Loucy (cell line): ENCODE measurements around the gene GLG1.

Experiments
- H2AFZ ChIP-seq: fragments of 200-600 bp; sonication (generic); 2 replicates; pipeline ENCODE4 v1.6.0; 2016; ENCODE audit warnings: antibody characterized with exemption, mild to moderate bottlenecking, low read length, moderate library complexity
- H3F3A ChIP-seq: fragments of 200-600 bp; 2 replicates; pipeline ENCODE4 v1.6.0; 2016; ENCODE audit warnings: antibody characterized with exemption, low read depth, mild to moderate bottlenecking
- H3K27me3 ChIP-seq: fragments of 200-600 bp; sonication (generic); 2 replicates; pipeline ENCODE4 v1.6.1; 2014; ENCODE audit warnings: low read length, mild to moderate bottlenecking; ENCODE audit not compliant: insufficient read depth, poor library complexity, severe bottlenecking
- H3K36me3 ChIP-seq: fragments of 200-600 bp; sonication (generic); 2 replicates; pipeline ENCODE4 v1.6.1; 2016; ENCODE audit warnings: low read length; ENCODE audit not compliant: insufficient read depth
- H3K4me1 ChIP-seq: fragments of 200-600 bp; sonication (generic); 2 replicates; pipeline ENCODE4 v1.5.1; 2014; ENCODE audit warnings: low read length, mild to moderate bottlenecking; ENCODE audit not compliant: insufficient read depth, poor library complexity, severe bottlenecking
- H3K4me2 ChIP-seq: fragments of 200-600 bp; sonication (generic); 2 replicates; pipeline ENCODE4 v1.6.0; 2014; ENCODE audit warnings: antibody characterized with exemption, low read length, low read depth, mild to moderate bottlenecking; ENCODE audit not compliant: poor library complexity, severe bottlenecking
- H3K4me3 ChIP-seq: fragments of 200-600 bp; sonication (generic); 2 replicates; pipeline ENCODE4 v1.5.1; 2014; ENCODE audit warnings: low read length, mild to moderate bottlenecking, mixed read lengths; ENCODE audit not compliant: poor library complexity, severe bottlenecking
- H3K79me2 ChIP-seq: fragments of 200-600 bp; sonication (generic); 2 replicates; pipeline ENCODE4 v1.6.1; 2014; ENCODE audit warnings: low read length; ENCODE audit not compliant: insufficient read depth
- H3K9ac ChIP-seq: fragments of 200-600 bp; sonication (generic); 2 replicates; pipeline ENCODE4 v1.6.0; 2014; ENCODE audit warnings: mild to moderate bottlenecking, low read depth, low read length, moderate library complexity; ENCODE audit not compliant: poor library complexity, severe bottlenecking
- H3K9me2 ChIP-seq: fragments of 200-600 bp; sonication (generic); replicated peaks from 2 replicates; pipeline ENCODE4 v1.6.1; 2016; ENCODE audit warnings: low read depth, low read length, mixed read lengths
- H3K9me3 ChIP-seq: fragments of 200-600 bp; sonication (generic); 2 replicates; pipeline ENCODE4 v1.6.1; 2014; ENCODE audit warnings: mild to moderate bottlenecking, antibody characterized with exemption, low read length, low read depth; ENCODE audit not compliant: insufficient read depth
- H4K20me1 ChIP-seq: fragments of 200-600 bp; sonication (generic); 2 replicates; pipeline ENCODE4 v1.6.0; 2014; ENCODE audit warnings: antibody characterized with exemption, low read length, mild to moderate bottlenecking; ENCODE audit not compliant: insufficient read depth, poor library complexity, severe bottlenecking
- EZH2phosphoT487 ChIP-seq: fragments of 200-600 bp; IDR thresholded peaks from 2 replicates; pipeline ENCODE4 v1.6.1; 2018; ENCODE audit warnings: antibody characterized with exemption, mild to moderate bottlenecking, moderate library complexity, borderline replicate concordance
- TF ChIP-seq, protein P1 (sequence below): fragments of 200-600 bp; sonication (generic); conservative IDR thresholded peaks from 2 replicates; pipeline ENCODE4 v1.5.1; 2014; ENCODE audit warnings: mild to moderate bottlenecking, antibody characterized with exemption, low read length

GLG1 gene

DNA sequence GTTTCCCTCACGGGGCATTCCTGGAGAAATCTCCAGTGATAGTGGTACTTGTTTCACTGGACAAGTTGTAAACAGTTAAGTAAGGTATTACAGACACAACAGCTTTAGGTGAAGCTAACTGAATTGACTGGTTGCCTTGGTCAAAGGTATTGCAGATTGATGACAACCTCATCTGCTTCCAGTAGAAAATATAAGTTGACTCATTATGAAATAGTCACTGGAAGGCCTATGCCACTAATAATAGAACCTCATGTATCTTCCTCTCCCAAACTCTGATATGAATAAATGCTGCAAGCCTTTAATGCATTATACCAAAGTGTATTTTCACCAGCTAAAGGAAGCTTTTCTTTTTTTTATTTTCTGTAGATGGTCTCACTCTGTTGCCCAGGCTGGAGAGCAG lies 44.8 kb downstream of the GLG1 start:
- Histone ChIP-seq H3F3A (no peaks in the 10 kb centered on the region; the same call in 1 of the 2 replicates), H3K27me3 (no peaks in the 10 kb centered on the region), H3K9me3 (no peaks in the 10 kb centered on the region), H3K4me1 (peaks cover 11% of the 10 kb centered on the region), H3K9ac (no peak overlapping the region), H3K9me2 (no peaks in the 10 kb centered on the region), H4K20me1 (peaks cover 33% of the 10 kb centered on the region), H2AFZ (no peak overlapping the region), H3K4me2 (no peak overlapping the region), H3K79me2 (peaks cover 82% of the 10 kb centered on the region), H3K4me3 (no peak overlapping the region), H3K36me3 (no peaks in the 10 kb centered on the region)
- TF ChIP-seq, protein P1, sequence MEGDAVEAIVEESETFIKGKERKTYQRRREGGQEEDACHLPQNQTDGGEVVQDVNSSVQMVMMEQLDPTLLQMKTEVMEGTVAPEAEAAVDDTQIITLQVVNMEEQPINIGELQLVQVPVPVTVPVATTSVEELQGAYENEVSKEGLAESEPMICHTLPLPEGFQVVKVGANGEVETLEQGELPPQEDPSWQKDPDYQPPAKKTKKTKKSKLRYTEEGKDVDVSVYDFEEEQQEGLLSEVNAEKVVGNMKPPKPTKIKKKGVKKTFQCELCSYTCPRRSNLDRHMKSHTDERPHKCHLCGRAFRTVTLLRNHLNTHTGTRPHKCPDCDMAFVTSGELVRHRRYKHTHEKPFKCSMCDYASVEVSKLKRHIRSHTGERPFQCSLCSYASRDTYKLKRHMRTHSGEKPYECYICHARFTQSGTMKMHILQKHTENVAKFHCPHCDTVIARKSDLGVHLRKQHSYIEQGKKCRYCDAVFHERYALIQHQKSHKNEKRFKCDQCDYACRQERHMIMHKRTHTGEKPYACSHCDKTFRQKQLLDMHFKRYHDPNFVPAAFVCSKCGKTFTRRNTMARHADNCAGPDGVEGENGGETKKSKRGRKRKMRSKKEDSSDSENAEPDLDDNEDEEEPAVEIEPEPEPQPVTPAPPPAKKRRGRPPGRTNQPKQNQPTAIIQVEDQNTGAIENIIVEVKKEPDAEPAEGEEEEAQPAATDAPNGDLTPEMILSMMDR: no peak
- no peak for TF ChIP-seq EZH2phosphoT487

DNA sequence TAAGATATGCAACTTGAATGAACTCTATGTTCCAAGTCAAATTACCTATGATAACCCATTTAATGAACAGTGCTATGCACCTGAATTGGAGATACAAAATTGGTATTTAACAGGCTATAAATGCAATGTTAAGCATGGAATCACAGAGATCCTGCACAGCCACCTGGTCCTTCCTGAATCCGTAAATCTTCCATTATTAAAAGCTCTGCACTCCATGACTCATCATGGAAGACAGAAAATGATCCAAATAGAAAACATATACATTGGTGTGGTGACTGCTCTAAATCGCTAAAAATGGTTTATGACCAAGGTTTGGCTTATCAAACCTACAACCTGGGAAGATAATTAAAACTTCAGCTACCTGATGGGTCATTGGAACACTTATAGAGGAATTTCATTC lies 45.3 kb downstream of the GLG1 start:
- Histone ChIP-seq H3K4me3 (no peak overlapping the region), H3K9me3 (no peaks in the 10 kb centered on the region), H2AFZ (no peak overlapping the region), H3K9ac (no peak overlapping the region), H4K20me1 (peaks cover 35% of the 10 kb centered on the region), H3K4me2 (no peak overlapping the region), H3K4me1 (peaks cover 11% of the 10 kb centered on the region), H3K9me2 (no peaks in the 10 kb centered on the region), H3K27me3 (no peaks in the 10 kb centered on the region), H3K36me3 (no peaks in the 10 kb centered on the region), H3K79me2 (peaks cover 77% of the 10 kb centered on the region), H3F3A (no peaks in the 10 kb centered on the region; the same call in 1 of the 2 replicates)
- no peak for TF ChIP-seq EZH2phosphoT487
- TF ChIP-seq, protein P1: no peak

GRCh38 chr16:74560912-74561311 lies 46.0 kb downstream of the GLG1 start:
- Histone ChIP-seq H3K9me2 (no peaks in the 10 kb centered on the region), H3K9ac (no peak overlapping the region), H3K4me2 (no peak overlapping the region), H3K4me3 (no peak overlapping the region), H3K79me2 (peaks cover 73% of the 10 kb centered on the region), H3K27me3 (no peaks in the 10 kb centered on the region), H3K4me1 (peaks cover 11% of the 10 kb centered on the region), H4K20me1 (peaks cover 32% of the 10 kb centered on the region), H3F3A (no peaks in the 10 kb centered on the region; the same call in 1 of the 2 replicates), H3K36me3 (no peaks in the 10 kb centered on the region), H3K9me3 (no peaks in the 10 kb centered on the region), H2AFZ (no peak overlapping the region)
- TF ChIP-seq, protein P1: no peak
- no peak for TF ChIP-seq EZH2phosphoT487
